HepG2 (cell line): ENCODE data around the gene PYGO2. TPM values are rescaled to one million over a fixed set of nuclear protein-coding genes. Genes with fewer than 3 reads are reported as not detected.

ENCODE experiments used
- GABPB1 ChIP-seq: IDR thresholded peaks from 2 replicates; pipeline ENCODE4 v1.6.1; 2016; ENCODE audit warnings: mild to moderate bottlenecking, missing genetic modification reagents, moderate library complexity, missing compliant biosample characterization
- GATAD1 ChIP-seq: IDR thresholded peaks from 2 replicates; pipeline ENCODE4 v1.6.1; 2016; ENCODE audit warnings: missing genetic modification reagents, missing compliant biosample characterization
- HMGXB3 ChIP-seq: sonication (generic); formaldehyde crosslinking; IDR thresholded peaks from 2 replicates; pipeline ENCODE4 v1.4.0; 2020; ENCODE audit warnings: missing genetic modification reagents, borderline replicate concordance
- IKZF5 ChIP-seq: IDR thresholded peaks from 2 replicates; pipeline ENCODE4 v1.6.1; 2018; ENCODE audit warnings: missing genetic modification reagents, mild to moderate bottlenecking, missing compliant biosample characterization
- KMT2A ChIP-seq: sonication (generic); formaldehyde crosslinking; IDR thresholded peaks from 2 replicates; pipeline ENCODE4 v1.4.0; 2020; ENCODE audit warnings: missing genetic modification reagents
- LCORL ChIP-seq, 2 experiments: fragments of 450-650 bp in 1 of 2; sonication (generic) in 1 of 2; formaldehyde crosslinking in 1 of 2; IDR thresholded peaks; 2 replicates each; pipeline versions ENCODE4 v1.5.0 to v1.6.1; 2017 to 2020; ENCODE audit warnings: antibody characterized with exemption in 1 of 2, missing genetic modification reagents in 1 of 2
- NFYB ChIP-seq: sonication (generic); formaldehyde crosslinking; IDR thresholded peaks from 2 replicates; pipeline ENCODE4 v1.4.0; 2020; ENCODE audit warnings: missing genetic modification reagents
- PAXIP1 ChIP-seq: sonication (generic); formaldehyde crosslinking; conservative IDR thresholded peaks from 2 replicates; pipeline ENCODE4 v1.4.0; 2020; ENCODE audit warnings: mild to moderate bottlenecking, missing genetic modification reagents, moderate library complexity
- RBFOX2 ChIP-seq: fragments of 200-400 bp; formaldehyde crosslinking; IDR thresholded peaks from 2 replicates; pipeline ENCODE4 v1.6.1; 2017; ENCODE audit warnings: low read depth, mild to moderate bottlenecking, low read length
- TAF1 ChIP-seq: sonication (generic); formaldehyde crosslinking; IDR thresholded peaks from 2 replicates; pipeline ENCODE4 v1.4.0; 2020; ENCODE audit warnings: missing genetic modification reagents
- TFE3 ChIP-seq: IDR thresholded peaks from 2 replicates; pipeline ENCODE4 v1.6.1; 2016
- TIGD3 ChIP-seq: sonication (generic); formaldehyde crosslinking; IDR thresholded peaks from 2 replicates; pipeline ENCODE4 v1.5.1; 2020; ENCODE audit warnings: mild to moderate bottlenecking, missing genetic modification reagents, borderline replicate concordance
- ZFP41 ChIP-seq: sonication (generic); formaldehyde crosslinking; IDR thresholded peaks from 2 replicates; pipeline ENCODE4 v1.4.0; 2020; ENCODE audit warnings: mild to moderate bottlenecking, missing genetic modification reagents, borderline replicate concordance
- ZNF350 ChIP-seq: sonication (generic); formaldehyde crosslinking; IDR thresholded peaks from 2 replicates; pipeline ENCODE4 v1.4.0; 2020; ENCODE audit warnings: mild to moderate bottlenecking, low read depth, missing genetic modification reagents, borderline replicate concordance
- ZNF7 ChIP-seq: IDR thresholded peaks from 2 replicates; pipeline ENCODE4 v1.6.1; 2016; ENCODE audit warnings: missing biosample characterization, missing genetic modification reagents
- polyA plus RNA-seq, 8 experiments: library from polyadenylated mRNA; depleted of rRNA in 3 of 8; stranded (reverse) in 7 of 8; unstranded in 1 of 8; fragments of >200 nt; fragmentation: Illumina TruSeq in 4 of 8; extraction: Trizol in 4 of 8; gene quantifications; 2 replicates each; pipeline versions ENCODE4 v1.2.1 to v1.2.3, GENCODE V29; 2011 to 2016; ENCODE audit warnings: low read depth in 4 of 8, missing spikeins in 1 of 8, mixed read lengths in 1 of 8; ENCODE audit not compliant: insufficient read depth in 1 of 8
- total RNA-seq, 5 experiments: library from RNA; depleted of rRNA; stranded (reverse); fragments of >200 nt; fragmentation: Illumina TruSeq; extraction: Trizol; gene quantifications; 2 replicates each; pipeline ENCODE4 v1.2.3, GENCODE V29; 2016; ENCODE audit warnings: low read depth in 1 of 5

Gene PYGO2
- total and polyA plus RNA-seq, 2 of the 13 experiments (the other 11 are each of a cell fraction or from before 2014, with no cell fraction given), result 20.3 to 21.8 TPM

GRCh38 chr1:154970631-154971340, 9.2 kb upstream of the PYGO2 start, which contains the start of gene SHC1 (continued):
- TF ChIP-seq PAXIP1 (peak; percentile 24; the same call in 1 of the 2 replicates), ZNF350 (CRISPR knock-in tag) (peak; percentile 17; the same call in 1 of the 2 replicates), NFYB (CRISPR knock-in tag) (peak; percentile 67), TAF1 (CRISPR knock-in tag) (peak; percentile 66; the same call in 1 of the 2 replicates), RBFOX2 (peak; percentile 36; the same call in 1 of the 2 replicates), TIGD3 (CRISPR knock-in tag) (no peak), HMGXB3 (peak; percentile 58), GABPB1 (CRISPR knock-in tag) (peak; percentile 12; the same call in 1 of the 2 replicates), GATAD1 (CRISPR knock-in tag) (peak; percentile 12; the same call in 1 of the 2 replicates), KMT2A (CRISPR knock-in tag) (0 out of 2 replicates have a peak, but pooled peaks have one; percentile 30), LCORL (IDR thresholded peaks at IDR 0.05) (no peak), LCORL (CRISPR knock-in tag; IDR thresholded peaks at IDR 0.05) (0 out of 2 replicates have a peak, but pooled peaks have one; percentile 35), ZFP41 (CRISPR knock-in tag) (no peak), ZNF7 (CRISPR knock-in tag) (no peak), IKZF5 (peak; percentile 55; the same call in 1 of the 2 replicates), TFE3 (CRISPR knock-in tag) (0 out of 2 replicates have a peak, but pooled peaks have one; percentile 9)
